Activated CD8-positive, alpha-beta memory T cell treated with anti-CD3 and anti-CD28 coated beads, Interleukin-2, amount 50 U/mL, for 1 hour (primary cell): ENCODE measurements around the gene SLC9A8.
"Not testable (repeated sequence)": the region's sequence is repeated elsewhere in the genome, so short reads cannot be mapped to it uniquely, and the experiment has no call there.

Source experiments
- DNase-seq: peaks from one replicate; pipeline ENCODE4 v3.0.0-alpha.2; 2020; ENCODE audit errors: extremely low read depth

SLC9A8 gene, protein sequence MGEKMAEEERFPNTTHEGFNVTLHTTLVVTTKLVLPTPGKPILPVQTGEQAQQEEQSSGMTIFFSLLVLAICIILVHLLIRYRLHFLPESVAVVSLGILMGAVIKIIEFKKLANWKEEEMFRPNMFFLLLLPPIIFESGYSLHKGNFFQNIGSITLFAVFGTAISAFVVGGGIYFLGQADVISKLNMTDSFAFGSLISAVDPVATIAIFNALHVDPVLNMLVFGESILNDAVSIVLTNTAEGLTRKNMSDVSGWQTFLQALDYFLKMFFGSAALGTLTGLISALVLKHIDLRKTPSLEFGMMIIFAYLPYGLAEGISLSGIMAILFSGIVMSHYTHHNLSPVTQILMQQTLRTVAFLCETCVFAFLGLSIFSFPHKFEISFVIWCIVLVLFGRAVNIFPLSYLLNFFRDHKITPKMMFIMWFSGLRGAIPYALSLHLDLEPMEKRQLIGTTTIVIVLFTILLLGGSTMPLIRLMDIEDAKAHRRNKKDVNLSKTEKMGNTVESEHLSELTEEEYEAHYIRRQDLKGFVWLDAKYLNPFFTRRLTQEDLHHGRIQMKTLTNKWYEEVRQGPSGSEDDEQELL

GRCh38 chr20:49812507-49813304 is at the start of gene SLC9A8:
SLC9A8 (plus strand) TSS chr20:49812828; CDS start chr20:49812923, 95 bp downstream.
- peak; percentile 63 for DNase-seq

- DNase-seq, result no peak
Measured at GRCh38 chr20:49762940-49763766, 49.5 kb upstream of the SLC9A8 start.

- DNase-seq, result no peak
Measured at GRCh38 chr20:49765413-49765736, 47.3 kb upstream of the SLC9A8 start.

DNA sequence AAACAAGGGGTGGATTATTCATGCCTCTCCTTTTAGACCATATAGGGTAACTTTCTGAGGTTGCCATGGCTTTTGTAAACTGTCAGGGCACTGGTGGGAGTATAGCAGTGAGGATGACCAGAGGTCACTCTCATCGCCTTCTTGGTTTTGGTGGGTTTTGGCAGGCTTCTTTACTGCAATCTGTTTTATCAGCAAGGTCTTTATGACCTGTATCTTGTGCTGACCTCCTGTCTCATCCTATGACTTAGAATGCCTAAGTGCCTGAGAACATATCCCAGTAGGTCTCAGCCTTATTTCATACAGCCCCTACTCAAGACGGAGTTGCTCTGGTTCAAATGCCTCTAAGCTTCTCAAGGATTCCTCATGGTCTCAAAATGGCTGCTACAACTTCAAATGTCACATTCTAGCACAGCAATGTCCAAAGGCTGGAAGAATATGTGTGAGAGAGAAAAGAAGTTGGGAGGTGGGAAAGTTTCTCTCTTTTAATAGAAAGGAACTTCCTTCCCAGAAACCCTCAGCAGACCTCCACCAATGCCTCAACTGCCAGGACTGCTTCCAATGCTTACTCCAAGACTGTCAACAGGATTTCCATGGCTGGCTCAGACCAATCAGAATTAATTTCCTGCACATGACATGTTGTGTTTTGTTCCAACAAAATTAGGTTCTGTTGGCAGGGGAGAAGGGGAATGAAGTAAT is 46.6 kb upstream of the SLC9A8 start:
- no peak for DNase-seq

DNA sequence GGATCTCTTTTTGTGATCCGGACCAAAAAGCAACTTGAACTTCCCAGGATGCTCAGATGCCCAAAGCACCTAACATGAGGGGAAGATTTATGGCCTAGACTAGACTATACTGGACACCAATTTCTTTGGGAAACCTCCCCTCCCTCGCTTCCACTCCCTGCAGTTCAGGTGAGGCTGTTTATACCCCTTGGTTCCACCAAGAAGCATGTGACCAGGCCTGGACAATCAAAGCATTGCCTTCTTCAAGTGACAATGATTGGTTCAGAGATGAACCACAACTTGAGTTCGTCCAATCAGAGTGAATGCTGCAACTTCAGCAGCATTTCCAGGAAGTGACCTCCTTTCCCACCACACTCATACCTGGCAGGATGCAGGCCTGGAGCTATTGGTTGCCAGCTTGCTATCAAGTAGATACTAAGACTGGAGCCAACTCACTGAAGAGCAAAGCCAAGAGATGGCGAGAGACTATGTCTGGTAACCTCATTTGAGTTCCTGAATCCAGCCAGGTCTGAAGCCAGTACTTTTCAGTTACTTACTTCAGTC is 45.6 kb upstream of the SLC9A8 start:
- DNase-seq, result no peak

GRCh38 chr20:49768204-49769047 is 44.2 kb upstream of the SLC9A8 start:
- no peak for DNase-seq

- DNase-seq, result no peak
Measured at GRCh38 chr20:49769048-49769581, 43.5 kb upstream of the SLC9A8 start.

- no peak for DNase-seq
Measured at GRCh38 chr20:49770634-49771033, 42.0 kb upstream of the SLC9A8 start.

GRCh38 chr20:49774213-49774612 is 38.4 kb upstream of the SLC9A8 start:
- DNase-seq, result not testable (repeated sequence)

- no peak for DNase-seq
Measured at GRCh38 chr20:49775229-49775693, 37.4 kb upstream of the SLC9A8 start.

- DNase-seq, result no peak
Measured at GRCh38 chr20:49779972-49780371, 32.7 kb upstream of the SLC9A8 start.

DNA sequence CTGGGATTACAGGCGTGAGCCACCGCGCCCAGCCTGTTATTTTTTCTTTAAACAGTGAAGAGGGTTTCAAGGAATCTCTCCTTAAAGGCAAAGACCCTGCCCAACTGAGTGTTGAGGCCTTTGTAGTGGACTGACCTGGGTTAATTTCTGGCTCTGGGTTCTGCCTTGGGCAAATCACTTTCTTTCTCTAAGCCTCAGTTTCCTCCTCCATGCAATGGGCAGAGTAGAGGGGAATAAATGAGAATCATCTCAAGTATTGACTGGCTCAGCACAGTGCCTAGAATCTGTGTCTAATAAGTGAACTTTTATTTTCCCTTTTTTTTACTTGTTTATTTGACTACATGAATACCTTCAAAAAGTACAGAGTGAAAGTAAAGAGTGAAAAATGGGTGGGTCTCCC is 31.0 kb upstream of the SLC9A8 start:
- DNase-seq, result no peak

GRCh38 chr20:49782439-49782838 is 30.2 kb upstream of the SLC9A8 start:
- not testable (repeated sequence) for DNase-seq

DNA sequence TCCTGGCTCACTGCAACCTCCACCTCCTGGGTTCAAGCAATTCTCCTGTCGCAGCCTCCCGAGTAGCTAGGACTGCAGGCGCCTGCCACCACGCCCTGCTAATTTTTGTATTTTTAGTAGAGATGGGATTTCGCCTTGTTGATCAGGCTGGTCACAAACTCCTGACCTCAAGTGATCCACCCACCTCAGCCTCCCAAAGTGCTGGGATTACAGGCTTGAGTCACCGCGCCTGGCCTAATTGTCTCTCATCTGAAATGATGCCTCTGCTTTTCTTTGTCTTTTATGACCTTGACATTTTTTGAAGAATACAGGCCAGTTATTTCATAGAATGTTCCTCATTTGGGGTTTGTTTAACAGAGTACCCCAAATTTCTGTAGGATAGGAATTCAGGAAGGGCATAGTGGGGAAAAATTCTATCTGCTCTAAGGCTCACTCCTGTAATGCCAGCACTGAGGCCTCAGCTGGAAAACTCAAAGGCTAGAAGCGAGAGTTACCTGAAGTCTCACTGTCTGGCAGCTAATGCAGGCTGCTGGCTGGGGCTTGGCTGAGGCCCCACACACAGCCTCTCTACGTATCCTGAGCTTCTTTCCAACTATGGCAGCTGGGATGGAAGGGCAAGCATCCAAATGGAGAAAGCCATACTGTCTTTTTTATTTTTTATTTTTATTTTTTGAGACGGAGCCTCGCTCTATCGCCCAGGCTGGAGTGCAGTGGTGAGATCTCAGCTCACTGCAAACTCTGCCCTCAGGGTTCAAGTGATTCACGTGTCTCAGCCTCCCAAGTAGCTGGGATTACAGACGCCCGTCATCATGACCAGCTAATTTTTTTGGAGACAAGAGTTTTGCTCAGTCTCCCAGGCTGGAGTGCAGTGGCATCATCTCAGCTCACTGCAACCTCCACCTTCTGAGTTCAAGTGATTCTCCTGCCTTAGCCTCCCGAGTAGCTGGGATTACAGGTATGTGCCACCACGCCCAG is 29.3 kb upstream of the SLC9A8 start:
- DNase-seq, result not testable (repeated sequence)

DNA sequence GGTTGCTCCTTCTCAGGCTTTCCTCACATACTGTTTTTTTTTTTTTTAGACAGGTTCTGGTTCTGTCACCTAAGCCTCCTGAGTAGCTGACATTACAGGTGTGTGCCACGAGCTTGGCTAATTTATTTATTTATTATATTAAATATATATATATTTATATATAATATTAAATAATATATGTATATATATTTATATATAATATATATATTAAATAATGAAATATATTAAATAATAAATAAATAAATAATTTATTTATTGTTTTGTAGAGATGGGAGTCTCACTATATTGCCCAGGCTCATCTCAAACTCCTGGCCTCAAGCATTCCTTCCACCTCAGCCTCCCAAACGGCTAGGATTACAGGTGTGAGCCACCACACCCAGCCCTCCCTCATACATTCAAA is 28.3 kb upstream of the SLC9A8 start:
- no peak for DNase-seq

- no peak for DNase-seq
Measured at GRCh38 chr20:49785149-49785851, 27.3 kb upstream of the SLC9A8 start.

DNA sequence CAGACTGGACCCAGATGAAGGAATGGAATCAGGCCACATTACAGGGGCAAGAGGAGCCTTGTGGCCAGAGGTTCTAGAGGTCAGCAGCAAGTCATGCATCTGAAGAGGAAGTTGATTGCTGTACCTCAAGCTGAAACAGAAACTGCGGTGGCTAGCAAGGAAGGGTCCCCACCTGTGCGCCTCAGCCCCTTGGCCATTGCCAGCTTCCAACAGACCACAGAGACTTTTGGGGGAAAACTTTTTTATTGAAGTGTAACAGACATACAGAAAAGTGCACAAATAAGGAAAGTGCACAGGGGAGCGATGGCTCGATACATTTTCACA is 26.8 kb upstream of the SLC9A8 start:
- no peak for DNase-seq

DNA sequence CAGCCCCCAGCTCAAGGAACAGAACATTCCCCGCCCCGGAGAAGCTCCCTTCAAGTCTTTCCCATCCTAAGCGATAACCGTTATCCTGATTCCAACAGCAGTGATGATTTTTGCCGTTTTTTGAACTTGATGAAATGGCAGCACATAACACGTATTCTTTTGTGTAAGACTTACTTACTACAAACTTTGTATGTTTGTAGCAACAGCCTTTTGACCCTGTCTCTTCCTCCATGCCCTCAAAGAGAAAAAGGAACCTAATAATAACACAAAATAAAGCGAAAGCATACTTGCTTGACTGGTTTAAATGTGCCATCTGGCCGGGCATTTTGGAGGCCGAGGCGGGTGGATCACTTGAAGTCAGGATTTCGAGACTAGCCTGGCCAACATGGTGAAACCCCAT is 26.4 kb upstream of the SLC9A8 start:
- DNase-seq, result no peak
